Adrenal gland (tissue), 5 donors: ENCODE measurements around the gene KCNN3.

Source experiments
- CTCF ChIP-seq, 6 experiments: fragments of 450-650 bp in 4 of 6; fragments of 200-600 bp in 2 of 6; sonication (generic) in 1 of 6; IDR thresholded peaks; 1 replicate in 5 of 6; 2 replicates in 1 of 6; pipeline versions ENCODE4 v1.5.1 to v1.8.0; 2016 to 2021; ENCODE audit warnings: antibody characterized with exemption in 6 of 6, mild to moderate bottlenecking in 2 of 6, moderate library complexity in 1 of 6
- POLR2A ChIP-seq, 2 donors: fragments of 450-650 bp; IDR thresholded peaks; one replicate each; pipeline ENCODE4 v1.6.1; 2017; ENCODE audit warnings: antibody characterized with exemption in 2 of 2, mild to moderate bottlenecking in 2 of 2, moderate library complexity in 1 of 2
- donor health status: DM: no; HTN: no; CAD: no.

- TF ChIP-seq CTCF (IDR thresholded peaks at IDR 0.05) (no peak), POLR2A (IDR thresholded peaks at IDR 0.05) (no peak)
These were observed 4.4 kb downstream of the KCNN3 start for GRCh38 chr1:154865442-154866256.
